GM23248 (cell line): ENCODE data around the gene TRAPPC5. TPM values are rescaled to one million over a fixed set of nuclear protein-coding genes. Genes with fewer than 3 reads are reported as not detected.

Experiments used
- DNase-seq: peaks from one replicate; pipeline ENCODE4 v3.0.0-alpha.2; 2015
- H2AFZ ChIP-seq: fragments of 200-600 bp; sonication (generic); 2 replicates; pipeline ENCODE4 v1.6.1; 2016; ENCODE audit warnings: antibody characterized with exemption
- H3F3A ChIP-seq: fragments of 200-600 bp; sonication (generic); 2 replicates; pipeline ENCODE4 v1.6.1; 2016; ENCODE audit warnings: mild to moderate bottlenecking, antibody characterized with exemption, mixed run types; ENCODE audit not compliant: insufficient read depth
- H3K27ac ChIP-seq: fragments of 200-600 bp; sonication (generic); 2 replicates; pipeline ENCODE4 v1.5.1; 2016; ENCODE audit warnings: mild to moderate bottlenecking
- H3K27me3 ChIP-seq: fragments of 200-600 bp; sonication (generic); replicated peaks from 2 replicates; pipeline ENCODE4 v1.6.1; 2016; ENCODE audit warnings: mild to moderate bottlenecking; ENCODE audit not compliant: insufficient read depth
- H3K36me3 ChIP-seq: fragments of 200-600 bp; sonication (generic); 2 replicates; pipeline ENCODE4 v1.6.1; 2016; ENCODE audit warnings: low read depth, mild to moderate bottlenecking
- H3K4me1 ChIP-seq: fragments of 200-600 bp; sonication (generic); 2 replicates; pipeline ENCODE4 v1.6.1; 2016; ENCODE audit warnings: mild to moderate bottlenecking; ENCODE audit not compliant: insufficient read depth
- H3K4me2 ChIP-seq: fragments of 200-600 bp; sonication (generic); one replicate; pipeline ENCODE4 v1.6.1; 2016; ENCODE audit warnings: mild to moderate bottlenecking; ENCODE audit not compliant: unreplicated experiment
- H3K4me3 ChIP-seq: fragments of 200-600 bp; sonication (generic); 2 replicates; pipeline ENCODE4 v1.5.1; 2016; ENCODE audit warnings: mild to moderate bottlenecking
- H3K79me2 ChIP-seq: fragments of 200-600 bp; sonication (generic); 2 replicates; pipeline ENCODE4 v1.6.1; 2016; ENCODE audit warnings: mild to moderate bottlenecking; ENCODE audit not compliant: insufficient read depth
- H3K9ac ChIP-seq: fragments of 200-600 bp; sonication (generic); 2 replicates; pipeline ENCODE4 v1.6.1; 2016; ENCODE audit warnings: mild to moderate bottlenecking
- H3K9me2 ChIP-seq: fragments of 200-600 bp; sonication (generic); 2 replicates; pipeline ENCODE4 v1.6.1; 2016; ENCODE audit warnings: mixed run types, mild to moderate bottlenecking, moderate library complexity; ENCODE audit not compliant: insufficient read depth
- H3K9me3 ChIP-seq: fragments of 200-600 bp; sonication (generic); one replicate; pipeline ENCODE4 v1.6.1; 2017; ENCODE audit warnings: low read depth
- H4K20me1 ChIP-seq: fragments of 200-600 bp; sonication (generic); 2 replicates; pipeline ENCODE4 v1.6.0; 2016; ENCODE audit not compliant: insufficient read depth
- EZH2 ChIP-seq: fragments of 200-600 bp; sonication (generic); IDR thresholded peaks from 2 replicates; pipeline ENCODE4 v1.6.1; 2018; ENCODE audit warnings: antibody characterized with exemption, mild to moderate bottlenecking; ENCODE audit not compliant: insufficient read depth, poor library complexity, severe bottlenecking
- EZH2phosphoT487 ChIP-seq: fragments of 200-600 bp; sonication (generic); IDR thresholded peaks from 2 replicates; pipeline ENCODE4 v1.6.1; 2018; ENCODE audit warnings: antibody characterized with exemption, moderate library complexity, mild to moderate bottlenecking, low read depth; ENCODE audit not compliant: insufficient read depth
- WGBS, 2 experiments: methylation state at CpG; one replicate each; pipeline ENCODE4 v1.1.6; 2015 to 2017; ENCODE audit warnings: low lambda C conversion rate in 2 of 2, low coverage in 1 of 2; ENCODE audit errors: missing lambda C conversion rate in 2 of 2; 5-methylcytosine and 5-hydroxymethylcytosine counted together
- in situ Hi-C: fragments of 300-500 bp; cut with MboI; formaldehyde crosslinking; loops from 2 replicates; pipeline ENCODE4 v1.15.0; 2020
- polyA plus RNA-seq: library from polyadenylated mRNA; unstranded; fragments of >200 nt; fragmentation: Nextera tagmentation; extraction: Ambion mirVana; gene quantifications from 2 replicates; pipeline ENCODE4 v1.2.1, GENCODE V29; 2016
- total RNA-seq: library from RNA; depleted of rRNA; stranded (reverse); fragments of >200 nt; shearing (Covaris generic); gene quantifications from 2 replicates; pipeline ENCODE4 v1.2.3, GENCODE V29; 2014

Gene TRAPPC5
- total and polyA plus RNA-seq, 2 experiments from 2014 or later: 68.1 to 207 TPM

DNA sequence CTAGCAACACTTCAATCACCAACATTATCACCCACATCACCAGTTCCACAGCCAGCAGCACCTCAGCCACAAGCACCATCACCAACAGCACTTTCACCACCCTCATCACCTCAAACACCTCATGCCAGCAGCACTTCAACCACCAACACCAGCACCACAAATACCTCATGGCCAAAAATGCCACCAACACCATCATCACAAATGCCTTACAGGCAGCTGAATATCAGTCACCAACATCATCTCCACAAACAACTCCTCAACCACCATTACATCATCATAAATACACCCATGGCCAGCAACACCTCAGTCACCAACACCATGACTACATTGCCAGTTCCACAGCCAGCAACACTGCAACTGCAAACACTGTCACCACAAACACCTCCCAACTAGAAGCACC, 10.9 kb downstream of the TRAPPC5 start:
- in situ Hi-C loops: no loop called here
- H3K9ac ChIP-seq: no peak overlapping the region
- H3K4me1 ChIP-seq: no peaks in the 10 kb centered on the region
- H3K27ac ChIP-seq: no peak overlapping the region
- no peaks in the 10 kb centered on the region for H3K9me3 ChIP-seq
- H3F3A ChIP-seq: no peaks in the 10 kb centered on the region
- no peaks in the 10 kb centered on the region for H3K36me3 ChIP-seq
- no peak overlapping the region for H3K4me3 ChIP-seq
- H3K27me3 ChIP-seq: no peaks in the 10 kb centered on the region; the same call in none of the 2 replicates
- H3K4me2 ChIP-seq: no peak overlapping the region
- TF ChIP-seq EZH2 (no peak), EZH2phosphoT487 (no peak)
- DNase-seq: no peak
- H3K79me2 ChIP-seq: no peaks in the 10 kb centered on the region
- H2AFZ ChIP-seq: no peak overlapping the region
- no peaks in the 10 kb centered on the region for H3K9me2 ChIP-seq
- no peaks in the 10 kb centered on the region for H4K20me1 ChIP-seq

- no peaks in the 10 kb centered on the region; the same call in none of the 2 replicates for H3K27me3 ChIP-seq
- no peaks in the 10 kb centered on the region for H3K36me3 ChIP-seq
- DNase-seq: no peak
- no peaks in the 10 kb centered on the region for H3K9me2 ChIP-seq
- H3F3A ChIP-seq: no peaks in the 10 kb centered on the region
- H3K4me3 ChIP-seq: no peak overlapping the region
- no peaks in the 10 kb centered on the region for H3K79me2 ChIP-seq
- no peaks in the 10 kb centered on the region for H3K4me1 ChIP-seq
- H3K9me3 ChIP-seq: no peaks in the 10 kb centered on the region
- 69 to 74% methylated on average over 13 of the region's 13 CpGs for WGBS, 2 experiments
- H3K9ac ChIP-seq: no peak overlapping the region
- in situ Hi-C loops: no loop called here
- H3K27ac ChIP-seq: no peak overlapping the region
- no peaks in the 10 kb centered on the region for H4K20me1 ChIP-seq
- TF ChIP-seq EZH2: no peak
- no peak for TF ChIP-seq EZH2phosphoT487
- no peak overlapping the region for H2AFZ ChIP-seq
- H3K4me2 ChIP-seq: no peak overlapping the region
These were observed 11.9 kb downstream of the TRAPPC5 start for GRCh38 chr19:7692417-7693088.

DNA sequence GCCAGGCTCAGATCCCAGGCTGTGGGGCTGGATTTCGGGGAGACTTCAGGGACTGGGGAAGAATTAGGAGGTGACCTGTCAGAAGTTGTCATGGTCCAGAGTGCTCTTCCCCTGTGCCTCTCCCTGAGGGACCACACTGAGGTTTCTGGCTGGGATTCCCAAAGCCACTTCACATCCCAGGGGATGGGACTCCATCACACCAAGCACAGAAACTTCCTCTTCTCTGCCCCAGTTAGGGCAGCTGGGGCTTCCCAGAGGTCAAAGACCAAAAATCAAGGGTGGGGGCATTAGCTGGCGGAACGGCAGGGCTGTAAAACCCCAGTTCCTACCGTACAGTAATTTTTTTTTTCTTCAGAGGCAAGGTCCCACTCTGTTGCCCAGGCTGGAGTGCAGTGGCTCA, 13.9 kb downstream of the TRAPPC5 start:
- in situ Hi-C loops: no loop called here
- Histone ChIP-seq H2AFZ (no peak overlapping the region), H3K36me3 (no peaks in the 10 kb centered on the region), H3F3A (no peaks in the 10 kb centered on the region), H3K27ac (no peak overlapping the region), H3K4me2 (no peak overlapping the region), H3K79me2 (no peaks in the 10 kb centered on the region), H3K4me3 (no peak overlapping the region), H4K20me1 (no peaks in the 10 kb centered on the region), H3K4me1 (no peaks in the 10 kb centered on the region), H3K9me3 (no peaks in the 10 kb centered on the region), H3K9me2 (no peaks in the 10 kb centered on the region), H3K27me3 (no peaks in the 10 kb centered on the region; the same call in none of the 2 replicates), H3K9ac (no peak overlapping the region)
- 38% methylated on average over 4 of the region's 4 CpGs for WGBS, 2 experiments
- DNase-seq: no peak
- TF ChIP-seq EZH2: no peak
- TF ChIP-seq EZH2phosphoT487: no peak

DNA sequence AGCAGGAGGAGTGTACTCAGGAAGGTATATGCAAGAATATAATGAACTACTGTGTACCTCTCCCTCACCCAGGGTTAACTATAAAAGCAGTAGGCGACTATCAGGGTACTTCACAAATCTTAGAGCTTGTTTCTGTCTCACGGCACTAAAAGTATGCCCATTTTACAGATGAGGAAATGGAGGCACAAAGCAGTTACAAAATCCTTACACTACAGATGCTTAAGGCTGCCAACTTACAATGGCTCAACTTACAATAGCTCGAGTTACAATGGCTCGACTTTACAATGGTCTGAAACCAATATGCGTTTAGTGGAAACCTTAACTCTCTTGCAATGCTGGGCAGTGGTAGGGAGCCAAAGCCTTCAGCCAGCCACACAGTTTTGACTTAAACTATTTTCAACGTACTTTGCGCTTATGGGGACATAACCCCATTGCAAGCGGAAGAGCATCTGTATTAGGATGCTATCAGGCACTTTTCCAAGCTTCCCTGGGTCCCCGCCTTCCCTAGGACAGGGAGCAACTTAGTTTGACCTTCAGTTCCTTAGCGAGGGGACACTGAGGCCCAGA, 17.2 kb downstream of the TRAPPC5 start:
- in situ Hi-C loops: no loop called here
- TF ChIP-seq EZH2phosphoT487 (no peak), EZH2 (no peak)
- H3K27me3 ChIP-seq: no peaks in the 10 kb centered on the region; the same call in none of the 2 replicates
- no peaks in the 10 kb centered on the region for H3K36me3 ChIP-seq
- 66 to 67% methylated on average over 10 of the region's 10 CpGs for WGBS, 2 experiments
- no peak overlapping the region for H2AFZ ChIP-seq
- no peaks in the 10 kb centered on the region for H3F3A ChIP-seq
- no peaks in the 10 kb centered on the region for H3K79me2 ChIP-seq
- no peak overlapping the region for H3K4me3 ChIP-seq
- H3K9me2 ChIP-seq: no peaks in the 10 kb centered on the region
- no peaks in the 10 kb centered on the region for H3K9me3 ChIP-seq
- no peaks in the 10 kb centered on the region for H4K20me1 ChIP-seq
- no peaks in the 10 kb centered on the region for H3K4me1 ChIP-seq
- H3K27ac ChIP-seq: no peak overlapping the region
- no peak overlapping the region for H3K4me2 ChIP-seq
- no peak for DNase-seq
- no peak overlapping the region for H3K9ac ChIP-seq
